ENCODE measurements around the gene VPS51. TPM values are rescaled to one million over a fixed set of nuclear protein-coding genes. Genes with fewer than 3 reads are reported as not detected.

Gene VPS51
- total RNA-seq, 1 donor from 2014 or later: 94.9 TPM

- no peaks in the 10 kb centered on the region for H3K9me3 ChIP-seq
- no peaks in the 10 kb centered on the region for H3K27me3 ChIP-seq (ENCODE audit: low read depth)
- intact Hi-C loops (cut with DNase I): no loop called here
- ATAC-seq (no peak), DNase-seq (no peak)
- H3K36me3 ChIP-seq: peaks cover 46% of the 10 kb centered on the region
- no peak overlapping the region for H3K27ac ChIP-seq
- TF ChIP-seq CTCF (IDR thresholded peaks at IDR 0.05): no peak
- H3K4me1 ChIP-seq: peaks cover 20% of the 10 kb centered on the region
- no peak overlapping the region for H3K4me3 ChIP-seq
Observed at GRCh38 chr11:65087827-65088226, 8.2 kb upstream of the VPS51 start.

- Histone ChIP-seq H3K4me1 (peaks cover 13% of the 10 kb centered on the region), H3K36me3 (peaks cover 46% of the 10 kb centered on the region), H3K27ac (no peak overlapping the region), H3K27me3 (ENCODE audit: low read depth) (no peaks in the 10 kb centered on the region), H3K4me3 (no peak overlapping the region), H3K9me3 (no peaks in the 10 kb centered on the region)
- intact Hi-C loops (cut with DNase I): no loop called here
- TF ChIP-seq CTCF (IDR thresholded peaks at IDR 0.05): no peak
- ATAC-seq: no peak
- no peak for DNase-seq
Observed at GRCh38 chr11:65089621-65090020, 6.4 kb upstream of the VPS51 start.

GRCh38 chr11:65090628-65091027 is 5.4 kb upstream of the VPS51 start:
- intact Hi-C loops (cut with DNase I): no loop called here
- no peak overlapping the region for H3K27ac ChIP-seq
- TF ChIP-seq CTCF (IDR thresholded peaks at IDR 0.05): no peak
- H3K4me1 ChIP-seq: peaks cover 3% of the 10 kb centered on the region
- DNase-seq (no peak), ATAC-seq (no peak)
- no peak overlapping the region for H3K4me3 ChIP-seq
- peaks cover 42% of the 10 kb centered on the region for H3K36me3 ChIP-seq
- H3K9me3 ChIP-seq: no peaks in the 10 kb centered on the region
- H3K27me3 ChIP-seq (ENCODE audit: low read depth): no peaks in the 10 kb centered on the region

- H3K27ac ChIP-seq: peak overlapping the region; percentile 93
- intact Hi-C loops (cut with DNase I): no loop called here
- peaks cover 21% of the 10 kb centered on the region for H3K4me1 ChIP-seq
- DNase-seq: no peak
- H3K9me3 ChIP-seq: no peaks in the 10 kb centered on the region
- peaks cover 17% of the 10 kb centered on the region for H3K36me3 ChIP-seq
- no peak for TF ChIP-seq CTCF (IDR thresholded peaks at IDR 0.05)
- H3K27me3 ChIP-seq (ENCODE audit: low read depth): no peaks in the 10 kb centered on the region
- ATAC-seq: no peak
- peak overlapping the region; percentile 85 for H3K4me3 ChIP-seq
Observed at GRCh38 chr11:65095427-65095826, 587 bp upstream of the VPS51 start.

- no peak for TF ChIP-seq CTCF (IDR thresholded peaks at IDR 0.05)
- H3K4me1 ChIP-seq: peaks cover 21% of the 10 kb centered on the region
- DNase-seq: no peak
- H3K36me3 ChIP-seq: peaks cover 17% of the 10 kb centered on the region
- no peaks in the 10 kb centered on the region for H3K27me3 ChIP-seq (ENCODE audit: low read depth)
- peak overlapping the region; percentile 85 for H3K4me3 ChIP-seq
- H3K9me3 ChIP-seq: no peaks in the 10 kb centered on the region
- intact Hi-C loops (cut with DNase I): no loop called here
- peak overlapping the region; percentile 93 for H3K27ac ChIP-seq
- ATAC-seq: no peak
Observed at GRCh38 chr11:65096926-65097325, 912 bp downstream of the VPS51 start.

All from lower lobe of right lung (tissue), 2 donors.